Renal pelvis (tissue), 4 donors: ENCODE measurements around the gene PDZD7. TPM values are rescaled to one million over a fixed set of nuclear protein-coding genes. Genes with fewer than 3 reads are reported as not detected.
"Not testable (repeated sequence)": the region's sequence is repeated elsewhere in the genome, so short reads cannot be mapped to it uniquely, and the experiment has no call there.

Source experiments
- DNase-seq: peaks from one replicate; pipeline ENCODE4 v3.0.0-alpha.2; 2013
- polyA plus RNA-seq, 3 donors: library from polyadenylated mRNA; unstranded; fragments of 120-200 nt; gene quantifications; one replicate each; pipeline ENCODE4 v1.2.1, GENCODE V29; 2013; ENCODE audit not compliant: insufficient read length in 3 of 3

Gene PDZD7
- polyA plus RNA-seq, 3 donors = 2.8 to 5.6 (median 3.2) TPM

DNA sequence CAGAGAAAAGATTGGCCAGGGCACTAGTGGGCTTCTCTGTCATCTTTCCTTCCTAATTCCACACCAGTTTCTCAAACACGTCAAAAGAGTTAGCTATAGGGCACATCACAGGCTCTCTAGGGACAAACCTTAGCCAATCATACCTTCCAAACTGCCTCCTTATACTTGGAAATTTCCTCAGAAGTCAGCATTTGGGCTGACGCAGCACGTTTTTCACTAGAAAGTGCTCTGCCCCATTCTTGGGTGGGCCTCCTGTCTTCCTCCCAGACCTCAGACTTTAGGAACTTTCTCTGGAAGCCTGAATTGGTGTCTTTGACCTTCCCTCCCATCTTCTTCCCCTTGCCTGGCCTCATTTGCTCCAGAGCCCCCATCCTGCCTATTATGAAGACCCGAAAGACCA, 11.2 kb upstream of the PDZD7 start:
- no peak for DNase-seq

DNA sequence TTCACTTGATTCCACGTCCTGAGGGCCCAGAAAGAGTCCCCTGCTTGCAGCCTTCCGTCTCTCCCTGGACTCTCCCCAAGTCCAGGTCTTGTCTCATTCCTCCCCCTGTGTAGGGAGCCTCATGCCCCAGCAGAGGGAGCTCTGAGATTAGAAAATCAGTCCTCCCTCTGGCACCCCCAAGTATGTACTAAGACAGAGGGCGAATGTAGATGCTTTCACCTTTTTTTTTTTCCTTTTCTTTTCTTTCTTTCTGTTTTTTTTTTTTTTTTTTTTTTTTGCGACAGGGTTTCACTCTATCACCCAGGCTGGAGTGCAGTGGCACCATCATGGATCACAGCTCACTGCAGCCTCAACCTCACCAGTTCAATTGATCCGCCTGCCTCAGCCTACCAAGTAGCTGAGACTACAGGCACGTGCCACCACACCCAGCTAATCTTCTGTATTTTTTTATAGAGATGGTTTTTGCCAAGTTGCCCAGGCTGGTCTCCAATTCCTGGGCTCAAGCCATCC, 10.4 kb upstream of the PDZD7 start:
- peak; percentile 88 for DNase-seq

DNA sequence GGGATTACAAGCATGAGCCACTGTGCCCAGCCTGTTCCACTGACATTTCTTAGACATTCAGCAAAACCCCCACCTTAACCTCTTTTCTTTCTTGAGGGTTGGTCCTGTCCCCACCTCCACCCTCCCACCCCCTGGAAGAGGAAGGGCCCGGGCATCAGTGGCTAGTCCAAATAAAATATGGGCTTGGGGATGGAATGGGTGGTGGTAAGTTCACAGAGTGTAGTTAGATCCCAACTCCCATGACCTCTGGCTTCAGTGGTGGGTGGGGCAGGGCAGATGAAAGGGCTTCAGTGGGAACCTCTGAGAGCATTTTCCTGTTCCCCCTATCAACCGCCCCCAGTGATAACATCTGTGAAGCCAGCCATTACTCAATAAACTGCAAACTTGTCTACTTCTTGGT, 9.9 kb upstream of the PDZD7 start:
- DNase-seq = no peak

DNA sequence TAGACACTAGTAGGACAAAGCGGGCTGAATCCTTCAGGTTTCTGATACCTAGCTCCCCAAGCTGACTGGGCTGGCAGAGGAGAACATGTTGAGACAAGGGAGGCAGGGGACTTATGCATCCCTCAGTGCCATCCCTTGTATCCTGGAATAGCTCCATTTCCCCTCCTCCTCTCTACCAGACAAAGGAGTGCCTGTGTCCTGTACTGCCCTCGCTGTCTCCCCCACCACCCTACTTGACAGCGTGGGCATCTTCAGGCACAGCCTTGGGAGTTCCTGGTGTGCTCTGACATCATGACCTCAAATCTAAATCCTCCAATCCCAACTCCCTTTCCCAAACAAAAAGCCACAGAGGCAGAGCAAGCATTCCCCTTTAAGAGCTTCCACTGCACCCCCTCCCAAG, 9.1 kb upstream of the PDZD7 start:
- DNase-seq = no peak

DNA sequence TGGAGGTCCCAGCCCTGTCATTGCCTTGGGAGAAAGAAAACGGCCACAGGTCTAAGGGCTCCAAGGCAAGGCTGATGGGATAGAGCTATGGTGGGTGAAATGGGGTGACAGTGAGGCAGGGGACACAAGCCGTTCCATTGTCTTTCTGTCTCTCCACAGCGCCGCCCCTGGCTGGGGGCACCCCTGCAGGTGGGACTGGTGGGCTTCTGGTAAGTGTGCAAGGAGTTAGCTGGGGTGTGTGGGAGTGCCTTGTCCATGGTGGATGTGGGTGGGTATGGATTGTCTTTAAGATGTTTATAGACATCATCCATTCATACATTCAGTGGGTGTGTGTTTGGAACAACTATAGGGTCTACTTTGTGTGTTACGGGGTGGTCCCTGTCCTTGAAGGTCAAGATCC, 7.6 kb upstream of the PDZD7 start:
- no peak for DNase-seq

DNA sequence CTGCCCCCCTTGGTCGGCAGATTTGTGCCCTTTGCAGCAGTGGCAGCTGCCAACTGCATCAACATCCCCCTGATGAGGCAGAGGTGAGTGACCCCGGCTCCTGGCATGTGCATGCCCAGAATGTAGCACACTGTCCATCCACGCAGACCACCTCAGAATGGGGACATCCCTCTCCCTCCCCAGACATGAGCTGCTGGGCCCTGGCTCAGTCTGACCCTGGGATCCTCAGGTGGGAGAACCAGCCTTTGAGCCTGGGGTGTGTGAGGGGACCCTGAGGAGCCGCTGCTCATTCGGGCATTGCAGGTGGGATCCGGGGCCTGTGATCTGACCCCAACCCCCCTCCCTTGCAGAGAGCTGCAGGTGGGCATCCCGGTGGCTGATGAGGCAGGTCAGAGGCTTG, 5.8 kb upstream of the PDZD7 start:
- no peak for DNase-seq

DNA sequence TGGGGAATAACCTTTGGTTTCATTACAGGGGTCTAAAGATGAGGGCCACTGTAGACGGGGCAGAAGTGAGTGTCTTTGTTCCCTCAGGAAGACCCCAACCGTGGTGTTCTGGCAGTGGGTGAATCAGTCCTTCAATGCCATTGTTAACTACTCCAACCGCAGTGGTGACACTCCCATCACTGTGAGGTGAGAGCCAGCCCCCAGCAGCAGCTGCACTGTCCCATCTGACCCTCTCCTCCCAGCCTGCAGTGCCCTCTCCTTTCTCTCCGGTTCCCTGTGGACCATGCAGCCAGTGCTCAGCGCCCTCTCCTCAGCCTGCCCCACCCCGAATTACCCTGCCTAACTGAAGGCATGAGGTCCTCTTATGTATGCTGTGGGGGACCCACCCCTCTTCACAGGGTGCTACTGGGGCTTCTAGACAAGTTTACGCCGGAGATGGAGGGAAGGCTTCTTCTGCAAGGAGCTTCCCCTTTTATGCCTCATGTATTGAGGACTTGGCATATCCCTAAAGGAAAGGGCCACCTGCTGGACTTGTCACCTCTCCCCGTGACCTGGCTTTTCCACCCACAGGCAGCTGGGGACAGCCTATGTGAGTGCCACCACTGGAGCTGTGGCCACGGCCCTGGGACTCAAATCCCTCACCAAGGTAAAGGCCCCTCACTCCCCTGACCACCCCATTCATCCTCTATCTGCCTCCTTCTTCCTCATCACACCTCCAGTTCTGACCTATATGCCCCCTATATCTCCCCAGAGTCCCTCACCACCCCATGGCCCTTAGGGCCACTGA, 5.2 kb upstream of the PDZD7 start:
- no peak for DNase-seq

DNA sequence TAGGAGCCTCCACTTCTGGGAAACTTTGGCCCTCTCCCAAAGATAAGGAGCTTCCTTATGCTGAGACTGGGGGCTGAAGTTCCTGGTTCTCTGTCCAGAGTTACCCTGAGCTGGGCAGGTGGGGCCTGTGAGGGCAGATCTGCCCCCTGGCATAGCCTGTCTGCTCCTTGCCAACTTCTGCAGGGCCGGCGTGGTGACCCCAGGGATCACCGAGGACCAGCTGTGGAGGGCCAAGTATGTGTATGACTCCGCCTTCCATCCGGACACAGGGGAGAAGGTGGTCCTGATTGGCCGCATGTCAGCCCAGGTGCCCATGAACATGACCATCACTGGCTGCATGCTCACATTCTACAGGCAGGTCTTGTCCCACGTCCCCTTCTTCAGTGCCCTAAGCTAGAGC, 4.4 kb upstream of the PDZD7 start:
- DNase-seq = no peak

DNA sequence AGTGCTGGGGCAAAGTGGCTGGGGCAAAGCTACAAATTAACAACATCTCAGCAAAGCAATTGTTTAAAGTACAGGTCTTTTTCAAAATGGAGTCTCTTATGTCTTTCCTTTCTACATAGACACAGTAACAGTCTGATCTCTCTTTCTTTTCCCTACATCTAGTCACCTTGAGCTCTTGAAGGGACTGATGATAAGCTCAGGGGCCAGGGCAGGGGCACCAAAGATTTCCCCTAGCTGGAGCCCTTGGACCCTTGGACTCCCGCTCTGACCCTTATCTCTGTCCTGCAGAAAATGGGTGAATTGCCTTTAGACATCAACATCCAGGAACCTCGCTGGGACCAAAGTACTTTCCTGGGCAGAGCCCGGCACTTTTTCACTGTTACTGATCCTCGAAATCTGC, 3.5 kb upstream of the PDZD7 start:
- DNase-seq = not testable (repeated sequence)

DNA sequence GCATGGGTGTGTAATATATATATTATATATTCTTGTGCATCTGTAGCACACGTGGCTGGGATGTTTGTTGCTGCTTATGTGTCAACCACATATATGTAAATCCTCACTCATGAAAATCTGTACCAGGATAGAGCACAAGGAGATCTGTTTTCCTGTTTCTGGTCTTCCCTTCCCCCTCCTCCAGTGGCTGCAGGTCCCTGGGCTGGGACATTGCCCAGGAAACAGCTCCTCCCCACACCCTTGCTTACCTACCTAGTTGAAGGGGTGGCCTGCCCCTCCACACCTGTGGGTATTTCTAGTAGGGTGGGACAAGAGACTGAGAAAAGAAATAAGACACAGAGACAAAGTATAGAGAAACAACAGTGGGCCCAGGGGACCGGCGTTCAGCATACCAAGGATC, 2.3 kb upstream of the PDZD7 start:
- no peak for DNase-seq

DNA sequence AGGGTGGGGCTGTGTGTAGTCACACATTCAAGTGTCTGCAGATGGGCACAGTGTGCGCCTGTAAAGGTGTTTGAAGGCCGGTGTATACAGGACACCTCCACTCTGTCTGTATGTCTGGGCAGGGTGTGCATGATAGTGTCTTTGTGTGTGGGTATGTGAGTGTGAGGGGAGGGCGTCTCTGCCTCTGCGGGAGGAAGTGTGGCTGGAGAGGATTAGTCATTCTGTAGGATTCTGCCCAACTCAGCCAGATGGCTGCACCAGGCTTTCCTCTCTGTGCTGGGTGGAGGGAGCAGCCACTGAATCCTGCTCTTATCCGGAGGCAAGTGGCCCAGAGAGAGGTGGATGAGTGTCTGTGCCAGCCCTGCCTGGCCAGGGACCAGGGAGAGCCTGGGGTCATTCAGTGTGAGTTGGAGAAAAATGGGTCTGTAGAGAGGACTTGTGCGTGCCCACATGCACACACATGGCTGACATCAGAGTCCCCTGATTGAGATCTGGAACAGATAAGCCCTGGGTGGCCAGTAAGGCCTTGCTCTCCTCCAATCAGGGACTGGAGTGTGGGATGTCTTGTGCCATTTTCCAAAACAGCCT, 1.8 kb upstream of the PDZD7 start:
- no peak for DNase-seq

DNA sequence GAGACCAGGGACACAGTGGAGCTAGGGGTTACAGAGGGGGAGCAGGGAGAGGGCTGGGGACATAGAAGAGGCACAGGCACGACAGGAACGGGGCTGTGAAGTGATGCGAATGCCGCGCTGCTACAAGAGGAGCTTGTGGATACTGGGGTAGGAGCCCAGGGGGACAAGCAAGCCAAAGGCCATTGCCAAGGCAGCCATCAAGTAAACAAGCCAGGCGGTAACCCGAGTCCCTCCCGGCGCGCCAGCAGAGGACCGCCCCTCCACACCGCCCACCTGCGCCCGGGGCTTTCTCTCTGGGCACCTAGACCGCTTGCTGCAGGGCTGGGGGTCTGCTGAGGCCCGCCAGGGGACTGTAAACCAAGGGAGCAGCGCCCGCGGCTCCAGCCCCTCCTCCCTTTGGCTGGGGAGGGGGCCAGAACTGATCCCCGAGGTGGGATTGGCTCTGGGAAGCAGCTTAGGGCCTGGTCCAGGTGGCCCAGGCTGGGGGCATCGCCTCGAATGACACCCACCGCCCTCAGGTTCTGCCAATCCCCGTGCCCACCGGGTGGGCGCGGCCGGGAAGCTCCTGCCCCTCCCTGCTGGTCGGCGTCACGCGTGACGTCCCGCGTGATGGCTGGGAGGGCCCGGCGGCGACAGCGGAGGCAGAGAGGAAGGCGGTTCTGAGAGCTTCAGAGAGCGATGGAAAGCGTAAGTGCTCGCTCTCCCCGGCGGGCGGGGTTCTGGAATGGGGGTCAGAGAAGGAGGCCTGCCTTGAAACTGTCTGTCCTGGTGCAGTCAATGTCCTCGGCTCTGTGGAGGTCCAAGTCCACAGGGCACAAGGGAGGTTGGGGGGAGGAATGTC, 1.1 kb upstream of the PDZD7 start:
- no peak for DNase-seq

DNA sequence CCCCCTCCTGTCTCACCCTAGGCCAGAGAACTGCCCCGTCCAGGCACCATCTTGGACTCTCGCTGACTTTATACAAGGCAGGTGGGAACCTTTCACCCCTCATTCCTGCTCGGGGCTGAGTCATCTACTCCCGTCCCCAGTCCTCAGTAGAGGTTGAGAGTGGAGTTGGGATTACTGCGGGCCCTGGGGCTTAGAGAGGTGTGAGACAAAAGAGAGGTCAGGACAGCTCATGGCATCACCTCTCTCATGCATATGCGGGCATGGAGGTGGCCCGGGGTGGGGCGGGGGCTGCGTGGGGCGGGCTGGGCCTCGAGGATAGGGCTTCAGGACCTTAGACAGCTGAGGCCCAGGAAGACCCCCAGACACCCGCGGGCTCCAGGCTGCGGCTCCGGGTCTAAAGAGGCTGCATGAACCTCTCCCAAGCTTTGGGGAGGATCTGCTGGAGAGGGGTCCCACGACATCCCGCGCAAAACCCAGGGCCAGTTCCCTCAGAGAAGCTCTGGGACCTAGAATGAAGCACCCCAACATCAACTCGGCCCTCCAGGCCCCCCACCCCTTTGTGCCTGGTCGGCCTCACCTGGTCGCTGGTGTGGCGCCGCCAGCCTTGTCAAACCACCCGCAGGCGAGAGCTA, 317 bp downstream of the PDZD7 start:
- DNase-seq = no peak

DNA sequence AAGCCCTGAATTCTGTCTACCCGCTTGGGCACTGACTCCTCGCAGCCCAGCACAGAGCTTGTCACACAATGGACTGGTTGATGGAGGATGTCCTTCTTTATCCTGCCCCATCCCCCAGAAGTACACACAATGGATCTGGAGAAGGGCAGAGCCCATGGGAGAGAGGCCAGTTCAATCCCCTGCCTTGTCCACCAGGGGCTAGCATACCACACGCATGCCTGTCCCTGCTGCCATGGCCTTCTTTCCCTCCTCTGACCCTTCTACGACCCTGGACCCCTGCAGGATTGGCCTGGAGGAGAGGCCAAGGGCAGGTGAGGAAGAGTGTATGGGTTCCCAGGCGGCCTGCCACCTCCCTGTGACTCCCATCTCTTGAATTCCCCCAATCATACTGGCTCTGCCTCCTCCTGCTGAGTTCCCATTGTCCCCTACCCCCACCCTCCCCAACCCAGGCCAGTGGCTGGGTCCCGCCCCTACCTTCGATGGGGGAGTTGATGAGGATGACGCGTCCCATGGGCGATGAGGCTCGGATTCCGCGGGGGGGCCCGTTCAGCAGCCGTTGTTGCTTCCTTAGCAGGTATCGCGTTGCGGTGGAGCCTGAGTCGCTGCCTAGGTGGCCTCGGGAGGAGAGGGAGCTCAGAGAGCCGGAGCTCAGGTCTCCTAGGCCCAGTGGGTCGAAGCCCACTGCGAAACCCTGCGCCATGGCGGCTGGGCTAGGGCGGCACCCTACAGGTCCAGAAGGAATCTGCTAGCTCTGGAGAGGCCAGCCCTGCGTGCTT, 1.2 kb downstream of the PDZD7 start:
- no peak for DNase-seq

DNA sequence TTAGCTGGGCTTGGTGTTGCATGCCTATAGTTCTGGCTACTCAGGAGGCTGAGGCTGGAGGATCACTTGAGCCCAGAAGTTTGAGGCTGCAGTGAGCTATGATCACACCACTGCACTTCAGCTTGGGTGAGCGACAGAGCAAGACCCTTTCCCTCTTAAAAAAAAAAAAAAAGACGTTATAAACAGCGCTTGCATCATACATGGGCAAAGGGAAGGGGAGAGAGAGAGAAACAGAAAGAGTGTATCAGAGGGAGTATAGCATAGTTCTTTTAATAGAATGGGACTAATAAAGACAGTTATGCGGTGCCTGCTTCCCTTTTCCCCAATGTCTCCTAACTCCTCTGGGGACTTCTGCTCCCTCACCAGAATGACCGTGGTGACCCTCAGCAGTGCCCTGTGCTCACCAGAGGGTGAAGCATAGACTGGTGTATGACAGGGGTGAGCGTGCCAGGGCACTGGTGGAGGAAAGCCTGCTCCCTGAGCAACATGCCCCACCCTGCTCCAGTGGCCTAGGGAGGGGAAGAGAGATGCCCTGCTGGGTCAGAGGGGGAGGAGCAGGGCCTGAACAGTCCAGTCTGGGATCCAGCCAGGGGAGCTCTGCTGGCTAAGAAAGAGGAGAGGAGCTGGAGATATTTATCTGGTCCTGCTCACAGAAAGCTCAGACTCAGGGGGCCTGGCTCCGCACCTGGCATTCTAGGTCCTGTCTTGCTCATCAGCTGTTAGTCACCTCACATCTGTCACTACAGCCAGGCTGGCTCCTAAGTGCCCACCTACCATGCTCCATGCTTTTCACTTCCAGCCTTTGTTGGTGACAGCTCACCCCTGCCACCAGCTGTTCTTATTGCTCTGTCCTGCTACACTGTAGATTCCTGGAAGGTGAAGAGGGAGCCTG, 2.2 kb downstream of the PDZD7 start:
- DNase-seq = no peak

DNA sequence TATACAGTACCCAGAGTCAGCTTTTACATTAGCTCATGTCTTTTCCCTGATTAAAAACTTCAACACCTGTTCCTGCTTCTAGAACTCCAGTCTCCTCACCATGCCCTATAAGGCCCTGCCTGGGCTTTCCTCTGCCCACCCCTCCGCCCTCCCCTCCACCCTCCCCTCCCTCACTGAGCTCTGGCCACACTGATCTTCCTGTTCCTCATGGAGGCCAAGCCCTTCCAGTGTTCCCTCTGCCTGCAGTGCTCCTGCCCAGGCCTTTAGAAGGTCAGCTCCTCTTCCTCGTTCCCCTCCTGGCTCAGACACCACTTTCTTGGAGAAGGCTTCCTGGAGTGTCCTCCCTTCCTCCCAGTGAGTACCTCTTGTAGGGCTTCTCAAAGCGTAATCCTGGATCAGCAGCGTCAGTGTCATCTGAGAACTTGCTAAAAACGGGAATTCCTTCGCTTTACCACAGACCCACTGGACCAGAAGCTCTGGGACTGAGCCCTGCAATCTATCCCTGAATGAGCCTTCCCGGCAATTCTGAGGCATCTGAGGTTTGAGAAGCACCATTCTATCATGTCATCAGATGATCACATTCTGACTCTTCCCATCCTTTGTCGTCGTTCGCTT, 3.7 kb downstream of the PDZD7 start:
- no peak for DNase-seq

DNA sequence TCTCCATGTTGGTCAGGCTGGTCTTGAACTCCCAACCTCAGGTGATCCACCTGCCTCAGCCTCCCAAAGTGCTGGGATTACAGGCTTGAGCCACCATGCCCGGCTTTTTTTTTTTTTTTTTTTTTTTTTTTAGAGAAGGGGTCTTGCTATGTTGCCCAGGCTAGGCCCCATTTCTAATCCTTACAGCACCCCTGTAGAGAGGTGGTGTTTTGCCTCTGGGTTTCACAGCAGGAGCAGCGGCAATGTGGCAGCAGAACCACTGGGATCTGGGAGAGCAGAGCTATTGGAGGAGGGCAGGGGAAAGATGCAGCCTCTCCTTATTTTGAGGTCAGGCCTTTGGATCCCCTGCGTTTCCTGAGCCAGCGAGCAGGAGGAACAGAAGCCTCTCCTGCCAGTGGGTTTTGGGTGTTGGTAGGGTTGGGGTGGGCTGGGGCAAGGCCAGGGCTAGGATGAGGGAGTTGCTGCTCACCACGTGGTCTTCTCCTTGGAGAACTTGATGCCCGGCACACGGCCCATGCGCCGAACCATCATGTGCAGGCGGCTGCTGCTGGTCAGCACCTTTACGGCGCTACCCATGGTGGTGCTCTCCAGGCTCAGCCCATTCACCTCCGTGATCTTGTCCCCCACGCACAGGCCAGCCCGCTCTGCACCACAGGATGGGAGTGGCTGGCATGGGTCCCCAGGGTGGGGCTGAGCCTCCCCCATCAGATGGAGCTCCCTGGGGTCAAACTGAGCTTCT, 7.8 kb downstream of the PDZD7 start:
- no peak for DNase-seq

DNA sequence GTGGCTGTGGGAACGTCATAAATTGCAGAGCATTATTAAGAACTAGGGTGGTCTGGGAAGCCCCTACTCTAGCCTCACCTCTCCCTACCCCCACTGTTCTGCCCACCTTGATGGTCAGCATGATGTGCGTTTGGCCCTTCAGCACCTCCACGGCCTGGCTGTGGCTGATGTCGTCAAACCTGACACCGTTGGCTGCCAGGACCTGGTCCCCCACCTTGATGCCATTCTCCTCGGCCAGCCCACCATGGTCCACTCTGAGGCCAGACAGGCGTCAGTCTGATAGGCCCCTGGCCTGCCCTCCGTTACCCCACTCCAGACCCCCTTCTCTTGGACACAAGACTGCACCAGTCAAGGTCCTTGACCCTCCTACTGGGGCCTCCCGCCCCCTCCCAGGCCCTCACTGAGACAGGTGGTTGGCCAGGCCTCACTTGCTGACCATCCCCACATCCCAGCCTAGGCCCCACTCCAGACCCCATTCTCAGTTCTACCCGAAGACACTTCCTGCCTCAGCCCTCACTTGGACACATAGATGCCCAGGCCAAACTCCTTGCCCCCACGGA, 9.2 kb downstream of the PDZD7 start:
- DNase-seq = no peak

DNA sequence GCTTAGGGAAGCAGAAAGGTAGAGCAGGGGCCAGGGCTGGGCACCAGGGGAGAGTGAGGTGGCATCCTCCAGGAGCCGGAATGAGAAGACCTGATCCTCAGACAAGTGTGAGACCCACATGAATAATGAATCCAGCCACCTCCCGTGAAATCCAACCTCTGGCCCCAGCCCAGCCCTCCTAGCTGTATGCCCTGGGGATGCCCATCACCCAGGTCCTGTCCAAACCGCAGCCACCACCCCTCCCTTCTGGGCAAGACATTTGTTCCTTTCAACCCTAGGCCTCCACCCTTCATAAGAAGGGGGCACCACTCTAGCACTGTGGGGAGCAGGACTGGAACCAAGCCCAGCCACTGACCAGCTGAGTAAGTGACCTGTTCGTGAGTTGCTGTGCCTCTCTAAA, 9.7 kb downstream of the PDZD7 start:
- no peak for DNase-seq
